Pancreas (tissue), 10 donors: ENCODE results near the gene PROSER1. TPM values are rescaled to one million over a fixed set of nuclear protein-coding genes. Genes with fewer than 3 reads are reported as not detected.

ENCODE experiments used
- ATAC-seq, 4 donors: fragments of 200-7000 bp; cut with Tn5 transposase; one replicate each; pipeline versions ENCODE4 v1.8.0 to v1.9.1; 2020; ENCODE audit warnings: mild to moderate bottlenecking in 4 of 4, moderate library complexity in 4 of 4
- DNase-seq, 6 donors: peaks; one replicate each; pipeline ENCODE4 v3.0.0-alpha.2; 2020
- FAIRE-seq: peaks from 2 replicates; lab custom pipeline; 2012; peaks lifted over from hg19 to GRCh38; lab: Jason Lieb, UNC
- H3K27ac ChIP-seq, 4 donors: fragments of 200-600 bp; sonication (generic); 1 replicate in 3 of 4; 2 replicates in 1 of 4; pipeline versions ENCODE4 v1.5.0 to v1.8.0; 2020
- H3K27me3 ChIP-seq, 4 donors: fragments of 200-600 bp; one replicate each; pipeline ENCODE4 v1.8.0; 2021
- H3K36me3 ChIP-seq, 3 donors: fragments of 200-600 bp; sonication (generic) in 1 of 3; one replicate each; pipeline versions ENCODE4 v1.5.0 to v1.8.0; 2020 to 2021
- H3K4me1 ChIP-seq, 3 donors: fragments of 200-600 bp; one replicate each; pipeline ENCODE4 v1.8.0; 2021
- H3K4me3 ChIP-seq, 4 donors: fragments of 200-600 bp; sonication (generic) in 2 of 4; one replicate each; pipeline versions ENCODE4 v1.5.0 to v1.8.0; 2020 to 2021
- H3K9me3 ChIP-seq, 4 donors: fragments of 200-600 bp; one replicate each; pipeline ENCODE4 v1.8.0; 2021
- CTCF ChIP-seq, 4 donors: fragments of 200-600 bp; sonication (generic) in 3 of 4; IDR thresholded peaks; one replicate each; pipeline versions ENCODE4 v1.5.0 to v1.8.0; 2021; ENCODE audit warnings: antibody characterized with exemption in 4 of 4
- WGBS, 2 donors: extraction: QIAGEN DNeasy Blood & Tissue Kit; methylation state at CpG; one replicate each; pipeline ENCODE4 v1.1.7; 2013; 5-methylcytosine and 5-hydroxymethylcytosine counted together
- intact Hi-C, 3 donors: fragments of 100-400 bp; cut with DNase I; formaldehyde crosslinking; loops; one replicate each; pipeline versions ENCODE4 v1.11.1 to v1.14.2; 2022
- polyA plus RNA-seq, 2 donors: library from polyadenylated mRNA; stranded (reverse); fragments of 200-250 nt; gene quantifications; one replicate each; pipeline ENCODE4 v1.2.3, GENCODE V29; 2013
- total RNA-seq, 6 donors: library from RNA; stranded (reverse); fragmentation: NEBNext Ultra II Directional in 4 of 6; extraction: Animal tissue kit (Norgen Biotek cat#: 25700) in 4 of 6; gene quantifications; one replicate each; pipeline versions ENCODE4 v1.2.1 to v1.2.4, GENCODE V29; 2021 to 2023
- donor health status: healthy with polysubstance abuse.
- donor health status: DM: no; HTN: no; CAD: no; lungs with moderate emphysema.
- donor health status: DM: no; HTN: no; CAD: no.
- donor health status: control.
- donor health status: control.
- donor health status: Bipolar disorder and iron deficiency.
- donor health status: DM: yes; HTN: yes; CAD: no.
- donor health status: DM: no; HTN: no; CAD: no.
- donor health status: DM: no; HTN: no; CAD: no.
- donor health status: DM: yes; HTN: yes; CAD: no.

Gene PROSER1
- total and polyA plus RNA-seq, 8 donors = 10.9 to 21.6 (median 17.9) TPM

DNA sequence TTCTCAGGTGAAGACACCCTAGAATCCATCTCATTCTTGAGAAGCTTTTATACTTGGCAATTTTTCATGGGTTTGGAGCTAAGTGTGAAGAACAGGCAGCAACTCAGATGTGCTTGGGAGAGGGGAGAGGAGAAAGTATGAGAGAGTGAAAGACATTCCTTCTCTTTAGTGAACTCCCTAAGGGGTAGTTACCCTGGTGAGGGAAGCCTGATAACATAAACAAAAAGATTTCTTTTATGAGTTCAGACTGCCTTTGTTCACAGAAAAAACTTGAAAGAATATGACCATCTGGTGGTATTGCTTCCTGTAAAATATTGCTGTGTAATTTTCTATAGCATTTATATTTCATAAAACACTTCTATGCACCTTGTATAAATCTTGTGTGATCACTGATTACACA is 47.2 kb downstream of the PROSER1 start, which contains the start of gene STOML3:
STOML3 (minus strand) TSS at position 139 of the 400 bp plus-strand sequence; CDS start at position 29, 110 bp downstream.
- H3K9me3 ChIP-seq = no peaks in the 10 kb centered on the region
- no peak for TF ChIP-seq CTCF (IDR thresholded peaks at IDR 0.05)
- no peak within 1 kb of the TSS for H3K27ac ChIP-seq
- H3K36me3 ChIP-seq = no peaks in the 10 kb centered on the region
- no peak for ATAC-seq
- H3K4me1 ChIP-seq = no peaks in the 10 kb centered on the region
- intact Hi-C loops = no loop called here
- H3K4me3 ChIP-seq = no peak within 1 kb of the TSS
- H3K27me3 ChIP-seq = no peaks in the 10 kb centered on the region
- no peak for DNase-seq
- FAIRE-seq = no peak

GRCh38 chr13:38981096-38981495 is 56.8 kb downstream of the PROSER1 start:
- Histone ChIP-seq H3K27ac (peak overlapping the region in 1 of 4 donors; percentile 13), H3K9me3 (no peaks in the 10 kb centered on the region), H3K27me3 (no peaks in the 10 kb centered on the region), H3K4me1 (peaks cover 0 to 8% (median 5%) of the 10 kb centered on the region in 3 donors), H3K4me3 (no peak overlapping the region), H3K36me3 (no peaks in the 10 kb centered on the region)
- ATAC-seq (no peak), FAIRE-seq (no peak), DNase-seq (no peak)
- intact Hi-C loops = no loop called here
- no peak for TF ChIP-seq CTCF (IDR thresholded peaks at IDR 0.05)
- 39 to 42% methylated on average over 2 of the region's 2 CpGs for WGBS, 2 donors

GRCh38 chr13:38980750-38981078 is 57.2 kb downstream of the PROSER1 start:
- no peak for TF ChIP-seq CTCF (IDR thresholded peaks at IDR 0.05)
- H3K27me3 ChIP-seq = no peaks in the 10 kb centered on the region
- FAIRE-seq = no peak
- DNase-seq = no peak
- H3K9me3 ChIP-seq = no peaks in the 10 kb centered on the region
- H3K36me3 ChIP-seq = no peaks in the 10 kb centered on the region
- H3K4me1 ChIP-seq = peaks cover 0 to 8% (median 5%) of the 10 kb centered on the region in 3 donors
- intact Hi-C loops = no loop called here
- 33 to 45% methylated on average over 2 of the region's 2 CpGs for WGBS, 2 donors
- peak overlapping the region in 1 of 4 donors; percentile 13 for H3K27ac ChIP-seq
- peak in 2 of 4 donors; percentile 31 to 34 for ATAC-seq
- no peak overlapping the region for H3K4me3 ChIP-seq

DNA sequence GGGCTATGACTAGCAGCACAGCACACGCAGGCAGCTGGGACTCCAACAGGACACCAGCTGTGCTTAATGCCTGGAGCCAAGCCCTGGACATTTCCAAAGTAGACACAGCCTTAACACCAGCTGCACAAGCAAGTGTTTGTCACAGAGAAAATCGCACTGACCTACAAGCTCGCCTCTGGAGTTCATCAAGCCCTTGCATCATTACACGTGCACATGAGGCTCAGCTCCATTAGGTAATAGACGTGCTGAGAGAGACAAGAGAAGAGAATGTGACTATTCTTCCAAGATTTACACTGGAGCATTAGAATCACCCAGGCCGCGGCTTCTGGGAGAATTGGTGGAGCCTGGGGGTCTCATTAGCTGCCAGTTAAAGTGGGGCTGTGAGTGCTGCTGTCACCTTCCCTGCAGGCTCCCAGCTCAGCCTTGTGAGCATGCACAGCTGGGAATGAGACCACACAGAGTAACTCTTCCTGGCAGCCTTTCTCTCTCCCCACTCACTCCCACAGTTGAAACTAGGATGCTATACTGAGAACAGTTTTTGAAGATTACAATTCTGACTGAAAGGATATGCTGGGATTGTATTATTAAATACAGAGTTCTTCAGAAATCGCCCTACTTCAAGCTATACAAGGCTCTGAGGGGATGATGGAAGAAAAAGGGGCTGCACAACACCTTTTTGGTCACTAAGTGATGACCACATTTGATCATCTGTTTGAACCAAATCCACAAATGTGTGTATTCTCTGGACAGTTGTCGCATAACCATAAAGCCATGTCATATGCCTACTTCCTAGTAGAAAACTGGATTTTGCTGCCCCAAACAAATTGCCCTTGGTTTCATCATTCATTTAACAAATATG is 57.8 kb downstream of the PROSER1 start:
- peak overlapping the region in 1 of 4 donors; percentile 13 for H3K27ac ChIP-seq
- FAIRE-seq = no peak
- intact Hi-C loops = no loop called here

More for the DNA sequence above, 57.8 kb downstream of the PROSER1 start:
- Histone ChIP-seq H3K9me3 (no peaks in the 10 kb centered on the region), H3K27me3 (no peaks in the 10 kb centered on the region), H3K4me1 (peaks cover 0 to 8% (median 5%) of the 10 kb centered on the region in 3 donors), H3K4me3 (no peak overlapping the region), H3K36me3 (no peaks in the 10 kb centered on the region)
- no peak for TF ChIP-seq CTCF (IDR thresholded peaks at IDR 0.05)
- peak; percentile 58 to 90 (median 88) for ATAC-seq
- peak in 3 of 6 donors; percentile 64 to 79 (median 71) for DNase-seq
- 39 to 43% methylated on average over 9 of the region's 9 CpGs for WGBS, 2 donors
